Ectodermal cell (in vitro differentiated cells): Measurements from ENCODE around the gene LCN15.
"Not testable (repeated sequence)": the region's sequence is repeated elsewhere in the genome, so short reads cannot be mapped to it uniquely, and the experiment has no call there.

ENCODE experiments used
- H3K27ac ChIP-seq: 2 replicates; pipeline ENCODE4 v1.7.0; 2013; ENCODE audit warnings: mild to moderate bottlenecking, low read depth, low read length; ENCODE audit not compliant: insufficient read depth, poor library complexity, severe bottlenecking
- H3K27me3 ChIP-seq: 2 replicates; pipeline ENCODE4 v1.7.0; 2013; ENCODE audit warnings: mild to moderate bottlenecking, low read length; ENCODE audit not compliant: insufficient read depth, control insufficient read depth, poor library complexity, severe bottlenecking
- H3K36me3 ChIP-seq: one replicate; pipeline ENCODE4 v1.7.0; 2013; ENCODE audit warnings: low read length; ENCODE audit not compliant: control insufficient read depth, insufficient read depth
- H3K4me1 ChIP-seq: one replicate; pipeline ENCODE4 v1.7.0; 2013; ENCODE audit warnings: low read length; ENCODE audit not compliant: control insufficient read depth, insufficient read depth
- H3K4me3 ChIP-seq: 2 replicates; pipeline ENCODE4 v1.7.0; 2013; ENCODE audit warnings: low read depth, low read length, control low read depth; ENCODE audit not compliant: insufficient read depth
- H3K9me3 ChIP-seq: 2 replicates; pipeline ENCODE4 v1.7.0; 2013; ENCODE audit warnings: mild to moderate bottlenecking, low read length, moderate library complexity; ENCODE audit not compliant: control insufficient read depth
- WGBS, 2 experiments: methylation state at CpG; one replicate each; pipeline ENCODE4 v1.1.7; 2013; ENCODE audit warnings: missing lambda C conversion rate in 2 of 2; 5-methylcytosine and 5-hydroxymethylcytosine counted together

Gene LCN15

GRCh38 chr9:136803551-136804508, 39.5 kb upstream of the LCN15 start:
- Histone ChIP-seq H3K4me3 (no peak overlapping the region), H3K4me1 (peaks cover 17% of the 10 kb centered on the region), H3K9me3 (no peaks in the 10 kb centered on the region), H3K27me3 (peaks cover 15% of the 10 kb centered on the region), H3K36me3 (no peaks in the 10 kb centered on the region), H3K27ac (no peak overlapping the region)
- 95% methylated on average over 22 of the region's 22 CpGs for WGBS, 2 experiments

DNA sequence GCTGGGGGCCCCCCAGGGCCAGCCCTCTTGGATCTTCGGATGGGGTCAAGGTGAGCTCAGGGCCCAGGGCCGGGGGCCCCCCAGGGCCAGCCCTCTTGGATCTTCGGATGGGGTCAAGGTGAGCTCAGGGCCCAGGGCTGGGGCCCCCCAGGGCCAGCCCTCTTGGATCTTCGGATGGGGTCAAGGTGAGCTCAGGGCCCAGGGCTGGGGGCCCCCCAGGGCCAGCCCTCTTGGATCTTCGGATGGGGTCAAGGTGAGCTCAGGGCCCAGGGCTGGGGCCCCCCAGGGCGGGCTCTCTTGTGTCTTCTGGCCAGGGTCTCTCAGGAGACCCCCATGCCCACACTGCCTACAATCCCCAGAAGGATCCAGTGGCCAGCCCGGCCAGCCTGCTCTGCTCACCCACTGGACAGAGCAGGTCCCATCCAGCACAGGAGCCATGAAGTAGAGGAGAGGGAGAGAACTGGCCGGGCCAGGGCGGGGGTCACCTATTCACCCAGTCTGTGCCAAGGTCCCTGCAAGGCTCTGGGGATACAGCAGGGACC, 38.8 kb upstream of the LCN15 start:
- peaks cover 20% of the 10 kb centered on the region for H3K27me3 ChIP-seq
- H3K27ac ChIP-seq, H3K9me3 ChIP-seq, H3K36me3 ChIP-seq, H3K4me3 ChIP-seq: not testable (repeated sequence)
- WGBS, 2 experiments: 90 to 92% methylated on average over 7 to 8 of the region's 9 CpGs
- H3K4me1 ChIP-seq: peaks cover 17% of the 10 kb centered on the region

DNA sequence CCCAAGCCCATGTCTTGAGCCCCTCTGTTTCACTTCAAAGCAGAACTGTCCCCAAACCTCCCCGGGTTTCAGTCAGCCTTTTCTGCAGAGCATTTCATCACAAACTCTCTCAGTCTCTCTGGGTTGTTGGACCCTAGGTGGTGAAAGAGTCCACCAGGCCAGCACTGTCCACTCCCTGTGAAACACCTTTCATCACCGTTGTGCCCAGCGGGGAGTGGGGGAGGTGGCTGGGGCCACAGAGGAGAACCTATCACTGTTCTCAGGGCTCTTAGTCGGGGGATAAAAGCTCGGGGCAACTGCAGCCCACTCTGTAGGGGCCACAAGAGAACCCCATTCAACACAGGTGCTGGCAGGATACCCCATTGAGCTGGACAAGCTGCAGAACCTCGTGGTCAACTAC, 38.0 kb upstream of the LCN15 start:
- Histone ChIP-seq H3K36me3 (no peaks in the 10 kb centered on the region), H3K9me3 (no peaks in the 10 kb centered on the region), H3K27me3 (peaks cover 20% of the 10 kb centered on the region), H3K4me3 (no peak overlapping the region), H3K27ac (no peak overlapping the region), H3K4me1 (peaks cover 18% of the 10 kb centered on the region)
- WGBS, 2 experiments: 90 to 91% methylated on average over 6 of the region's 6 CpGs

GRCh38 chr9:136799854-136800657, 35.7 kb upstream of the LCN15 start:
- WGBS, 2 experiments: 1% methylated on average over 63 of the region's 63 CpGs
- Histone ChIP-seq H3K27me3 (peaks cover 20% of the 10 kb centered on the region), H3K27ac (no peak overlapping the region), H3K4me1 (peaks cover 28% of the 10 kb centered on the region), H3K4me3 (peak overlapping the region; percentile 36), H3K9me3 (no peaks in the 10 kb centered on the region), H3K36me3 (no peaks in the 10 kb centered on the region)

- whole genome bisulfite sequencing, 2 experiments: 61 to 62% methylated on average over 35 of the region's 35 CpGs
- H3K4me1 ChIP-seq: peaks cover 28% of the 10 kb centered on the region
- peaks cover 20% of the 10 kb centered on the region for H3K27me3 ChIP-seq
- H3K36me3 ChIP-seq: no peaks in the 10 kb centered on the region
- H3K27ac ChIP-seq: no peak overlapping the region
- H3K9me3 ChIP-seq: no peaks in the 10 kb centered on the region
- peak overlapping the region; percentile 36 for H3K4me3 ChIP-seq
These were observed 34.9 kb upstream of the LCN15 start for GRCh38 chr9:136799079-136799853.

GRCh38 chr9:136798708-136799078, 34.4 kb upstream of the LCN15 start:
- Histone ChIP-seq H3K4me1 (peaks cover 28% of the 10 kb centered on the region), H3K4me3 (no peak overlapping the region), H3K27ac (no peak overlapping the region), H3K9me3 (no peaks in the 10 kb centered on the region), H3K27me3 (peaks cover 20% of the 10 kb centered on the region), H3K36me3 (no peaks in the 10 kb centered on the region)
- WGBS, 2 experiments: 90 to 93% methylated on average over 6 of the region's 6 CpGs

GRCh38 chr9:136796775-136797347, 32.5 kb upstream of the LCN15 start:
- peaks cover 17% of the 10 kb centered on the region for H3K27me3 ChIP-seq
- H3K4me3 ChIP-seq, H3K36me3 ChIP-seq, H3K9me3 ChIP-seq: not testable (repeated sequence)
- peak overlapping the region; percentile 33 for H3K27ac ChIP-seq
- H3K4me1 ChIP-seq: peaks cover 32% of the 10 kb centered on the region
- WGBS, 2 experiments: 39 to 41% methylated on average over 8 to 10 of the region's 10 CpGs

DNA sequence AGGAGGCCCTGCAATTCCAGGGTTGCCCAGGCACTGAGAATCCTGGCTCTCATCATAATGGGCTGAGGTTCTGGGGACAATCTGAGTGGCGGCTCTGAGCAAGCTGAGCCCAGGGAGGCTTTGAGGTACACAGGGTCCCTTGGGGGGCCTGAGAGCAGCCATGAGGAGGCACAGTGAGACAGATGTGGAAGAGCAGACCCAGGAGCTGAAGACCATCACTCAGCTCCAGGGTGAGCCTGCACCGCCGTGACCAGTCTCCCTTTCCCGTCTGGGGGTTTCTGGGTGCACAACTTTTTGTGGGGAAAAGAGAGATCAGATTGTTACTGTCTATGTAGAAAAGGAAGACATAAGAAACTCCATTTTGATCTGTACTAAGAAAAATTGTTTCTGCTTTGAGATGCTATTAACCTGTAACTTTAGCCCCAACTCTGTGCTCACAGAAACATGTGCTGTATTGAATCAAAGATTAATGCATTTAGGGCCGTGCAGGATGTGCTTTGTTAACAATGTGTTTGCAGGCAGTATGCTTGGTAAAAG, 32.0 kb upstream of the LCN15 start, which contains the start of gene CCDC183:
Gene CCDC183, plus strand, starts transcription at position 101 of the 537 bp plus-strand sequence. Its CDS starts 60 bp downstream, at position 161.
- no peaks in the 10 kb centered on the region for H3K9me3 ChIP-seq
- no peaks in the 10 kb centered on the region for H3K36me3 ChIP-seq
- WGBS, 2 experiments: 81% methylated on average over 5 of the region's 5 CpGs
- H3K4me1 ChIP-seq: peaks cover 30% of the 10 kb centered on the region
- peaks cover 17% of the 10 kb centered on the region for H3K27me3 ChIP-seq
- no peak within 1 kb of the TSS for H3K4me3 ChIP-seq
- peak within 1 kb of the TSS; percentile 33 for H3K27ac ChIP-seq

GRCh38 chr9:136795000-136795348, 30.7 kb upstream of the LCN15 start:
- Histone ChIP-seq H3K4me3 (no peak overlapping the region), H3K36me3 (no peaks in the 10 kb centered on the region), H3K27me3 (peaks cover 17% of the 10 kb centered on the region), H3K4me1 (peaks cover 34% of the 10 kb centered on the region), H3K27ac (no peak overlapping the region), H3K9me3 (no peaks in the 10 kb centered on the region)
- WGBS, 2 experiments: 88 to 89% methylated on average over 6 of the region's 6 CpGs
